Activated T-cell treated with anti-CD3 and anti-CD28 coated beads for 4 hours (primary cell): Measurements from ENCODE around the gene FMNL2.

Source experiments
- DNase-seq: peaks from one replicate; pipeline ENCODE4 v3.0.0-alpha.2; 2020

The FMNL2 gene

GRCh38 chr2:152342259-152343046, 7.5 kb downstream of the FMNL2 start:
- DNase-seq, result no peak

DNA sequence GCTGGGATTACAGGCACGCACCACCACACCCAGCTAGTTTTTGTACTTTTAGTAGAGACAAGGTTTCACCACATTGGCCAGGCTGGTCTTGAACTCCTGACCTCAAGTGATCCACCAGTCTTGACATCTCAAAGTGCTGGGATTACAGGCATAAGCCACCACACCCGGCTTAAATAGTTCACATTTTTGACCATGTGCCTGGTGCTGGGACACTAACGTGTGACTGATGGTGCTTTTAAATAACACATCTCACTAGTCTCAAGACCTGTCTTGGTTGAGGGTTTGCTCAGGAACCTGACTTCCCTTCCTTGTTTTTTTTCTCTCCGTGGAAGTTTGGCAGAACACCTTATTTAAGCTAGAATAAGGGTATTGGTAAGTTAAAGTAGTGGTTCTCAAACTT, 8.5 kb downstream of the FMNL2 start:
- DNase-seq, result no peak

DNA sequence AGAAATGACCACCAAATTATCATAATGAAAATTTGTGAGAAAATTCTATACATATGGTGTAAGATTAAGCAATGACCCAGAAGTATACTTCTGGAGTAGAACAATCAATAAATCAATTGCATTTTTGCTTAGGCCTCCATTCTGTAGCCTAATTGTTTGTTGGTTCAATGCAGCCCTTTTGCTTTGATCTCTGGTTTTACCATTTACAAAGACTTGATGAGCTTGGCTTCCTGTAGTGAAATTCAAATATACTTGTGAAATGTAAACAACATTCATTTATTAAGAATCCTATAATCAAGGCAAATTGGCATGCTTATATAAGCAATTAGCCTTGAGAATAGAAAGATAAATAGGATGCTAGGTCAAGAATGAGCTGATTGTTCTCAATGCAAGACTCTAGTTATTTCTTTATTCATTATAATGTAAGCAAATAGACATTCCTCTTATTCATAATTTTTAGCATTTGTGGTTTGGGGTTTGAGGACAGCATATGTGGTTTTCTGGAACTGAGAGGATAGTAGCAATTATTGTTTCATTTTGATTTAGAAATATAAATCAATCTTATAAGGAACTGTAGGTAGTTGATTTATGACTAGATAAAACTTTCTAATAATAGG, 9.7 kb downstream of the FMNL2 start:
- no peak for DNase-seq

DNA sequence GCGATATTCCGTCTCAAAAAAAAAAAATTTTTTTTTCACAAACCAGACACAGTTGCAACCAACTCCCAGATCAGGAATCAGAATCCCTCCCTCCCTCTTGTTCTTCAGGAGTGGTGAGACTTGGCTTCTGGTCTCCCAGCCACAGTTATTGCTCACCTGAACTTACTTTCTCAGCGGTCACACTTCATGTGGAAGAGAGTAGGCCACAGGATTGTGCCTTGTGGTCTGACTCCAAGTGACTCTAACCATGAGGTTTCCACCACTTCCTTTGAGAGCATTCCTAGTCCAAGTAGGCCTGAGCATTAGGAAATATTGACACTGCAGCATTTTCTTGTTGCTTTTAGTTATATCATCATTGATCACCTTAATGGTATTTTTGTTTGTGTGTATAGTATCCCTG, 12.1 kb downstream of the FMNL2 start:
- no peak for DNase-seq

GRCh38 chr2:152348388-152348787, 13.4 kb downstream of the FMNL2 start:
- no peak for DNase-seq

GRCh38 chr2:152349416-152349815, 14.4 kb downstream of the FMNL2 start:
- DNase-seq, result no peak

- DNase-seq, result no peak
Observed at GRCh38 chr2:152350155-152350679, 15.2 kb downstream of the FMNL2 start.

GRCh38 chr2:152352616-152353015, 17.6 kb downstream of the FMNL2 start:
- DNase-seq, result no peak

DNA sequence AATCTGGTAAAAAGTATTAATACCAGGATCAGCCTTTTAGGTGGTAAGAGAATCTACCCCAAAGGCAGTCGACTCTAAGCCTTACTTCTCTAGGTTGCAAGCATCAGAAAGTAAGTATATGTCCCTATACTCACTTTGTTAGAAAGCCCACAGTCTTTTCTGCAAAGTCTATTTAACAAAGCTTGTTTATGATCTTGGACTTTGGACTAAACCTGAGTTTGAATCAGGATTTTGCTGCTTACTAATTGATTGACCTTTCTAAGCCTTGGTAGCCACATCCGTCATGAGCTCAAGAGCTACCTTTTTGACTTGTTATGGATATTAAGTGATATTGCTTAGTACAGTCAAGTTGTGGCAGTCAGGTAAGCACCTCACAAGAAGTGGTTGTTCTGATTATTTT, 18.4 kb downstream of the FMNL2 start:
- no peak for DNase-seq

- no peak for DNase-seq
Observed at GRCh38 chr2:152354069-152354755, 19.2 kb downstream of the FMNL2 start.

DNA sequence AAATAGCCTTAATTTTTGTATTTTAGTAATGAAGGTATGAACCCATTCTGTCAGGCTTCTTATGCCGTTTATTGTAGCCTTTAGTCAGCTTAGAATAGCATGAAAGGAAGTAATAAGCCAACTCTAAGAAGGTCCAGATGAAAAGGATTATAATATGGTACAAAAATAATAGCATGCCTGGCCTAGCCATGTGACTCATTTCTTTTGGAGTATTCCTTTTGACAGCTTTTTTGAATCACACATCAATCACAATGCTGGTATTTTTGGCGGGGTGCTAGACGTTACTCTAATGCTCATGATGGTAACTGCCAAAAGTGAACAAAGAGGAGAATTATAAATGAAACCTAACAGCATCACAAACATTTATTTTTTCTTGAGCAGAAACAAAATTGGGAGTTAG, 19.9 kb downstream of the FMNL2 start:
- DNase-seq, result no peak

DNA sequence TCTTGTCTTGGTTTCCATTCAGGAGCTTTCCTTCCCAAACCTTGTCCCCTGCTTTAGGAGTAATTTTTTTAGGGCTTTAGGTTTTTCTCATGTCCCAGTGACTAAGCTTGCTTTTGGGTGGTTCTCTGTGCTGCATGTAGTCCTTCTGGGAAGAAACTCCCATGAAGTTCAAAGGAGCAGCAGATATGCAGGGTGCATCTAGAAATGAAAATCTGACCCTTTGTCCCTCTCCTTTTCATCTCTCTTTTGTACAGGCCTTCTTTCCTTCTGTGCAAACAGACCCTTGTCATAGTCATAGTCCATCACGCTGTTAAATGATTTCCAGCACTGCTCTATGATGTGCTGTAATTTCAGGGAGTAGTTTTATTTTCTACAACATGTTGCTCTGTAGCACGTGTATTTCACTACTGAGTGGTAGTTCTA, 20.4 kb downstream of the FMNL2 start:
- no peak for DNase-seq

- no peak for DNase-seq
Observed at GRCh38 chr2:152359573-152360363, 24.8 kb downstream of the FMNL2 start.

DNA sequence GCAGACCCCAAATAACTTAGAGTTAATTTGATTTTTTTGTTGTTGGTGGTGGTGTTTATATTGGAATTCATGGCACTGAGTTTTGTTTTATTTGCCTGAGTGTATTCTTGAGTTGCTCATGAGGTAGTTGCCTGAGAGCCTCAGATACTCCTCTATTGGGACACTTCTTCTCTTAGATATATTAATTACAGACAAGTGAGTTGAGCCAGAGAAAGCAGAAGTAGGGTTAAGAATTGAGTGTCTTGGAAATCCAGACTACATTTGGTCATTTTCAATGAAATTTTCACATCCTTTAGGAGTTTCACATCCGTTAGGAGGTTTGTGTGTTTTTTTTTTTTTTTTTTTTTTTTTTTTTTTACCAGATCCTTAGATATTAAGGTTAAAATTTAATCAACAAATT, 29.0 kb downstream of the FMNL2 start:
- DNase-seq, result no peak

GRCh38 chr2:152367547-152368390, 32.8 kb downstream of the FMNL2 start:
- DNase-seq, result no peak

DNA sequence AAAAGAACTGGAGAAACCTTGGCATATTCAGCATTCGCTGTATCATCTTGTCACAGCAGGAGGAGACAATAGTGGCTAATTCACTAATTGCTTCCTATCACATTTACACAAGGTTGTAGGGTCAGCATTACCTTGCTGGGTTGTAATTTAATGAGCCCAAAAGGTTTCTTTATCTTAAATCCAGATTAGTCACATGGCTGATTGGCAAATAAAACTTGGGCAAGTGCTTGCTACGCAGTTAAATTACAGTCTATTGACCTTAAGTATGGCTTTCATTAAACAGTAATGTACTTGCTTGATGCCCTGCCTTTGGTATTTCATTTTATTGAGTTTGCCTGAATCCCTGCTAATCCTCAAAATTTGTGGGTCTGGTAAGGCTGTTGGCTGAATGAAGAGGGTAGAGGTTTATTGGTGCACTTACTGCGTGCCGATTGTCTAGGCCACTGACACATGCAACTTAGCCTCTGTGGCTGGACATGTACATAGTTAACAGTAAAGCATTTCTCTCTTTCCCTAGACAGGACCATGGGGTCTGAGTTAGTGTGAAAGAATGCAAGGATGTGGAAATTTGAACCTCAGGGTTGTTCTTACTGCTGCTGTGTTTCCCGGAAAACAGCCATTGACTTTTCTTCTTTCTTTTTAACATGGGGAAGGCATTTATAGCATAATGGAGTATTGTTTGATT, 34.3 kb downstream of the FMNL2 start:
- no peak for DNase-seq

DNA sequence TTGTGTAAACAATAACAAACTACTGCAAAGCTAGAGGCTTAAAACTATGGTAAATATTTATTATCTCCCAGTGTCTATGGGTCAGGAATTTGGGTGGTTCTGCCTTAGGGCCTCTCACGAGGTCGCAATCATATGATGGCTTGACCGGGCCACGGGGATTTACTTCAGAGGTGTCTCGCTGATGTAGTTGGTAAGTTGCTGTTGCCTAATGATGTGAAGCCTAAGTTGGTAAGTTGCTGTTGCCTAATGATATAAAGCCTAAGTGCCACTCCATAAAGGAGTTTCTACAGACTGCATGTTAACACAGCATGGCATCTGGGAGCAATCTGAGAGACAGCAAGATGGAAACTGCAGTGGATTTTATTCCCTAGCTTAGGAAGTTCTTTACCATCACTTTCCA, 35.8 kb downstream of the FMNL2 start:
- no peak for DNase-seq

DNA sequence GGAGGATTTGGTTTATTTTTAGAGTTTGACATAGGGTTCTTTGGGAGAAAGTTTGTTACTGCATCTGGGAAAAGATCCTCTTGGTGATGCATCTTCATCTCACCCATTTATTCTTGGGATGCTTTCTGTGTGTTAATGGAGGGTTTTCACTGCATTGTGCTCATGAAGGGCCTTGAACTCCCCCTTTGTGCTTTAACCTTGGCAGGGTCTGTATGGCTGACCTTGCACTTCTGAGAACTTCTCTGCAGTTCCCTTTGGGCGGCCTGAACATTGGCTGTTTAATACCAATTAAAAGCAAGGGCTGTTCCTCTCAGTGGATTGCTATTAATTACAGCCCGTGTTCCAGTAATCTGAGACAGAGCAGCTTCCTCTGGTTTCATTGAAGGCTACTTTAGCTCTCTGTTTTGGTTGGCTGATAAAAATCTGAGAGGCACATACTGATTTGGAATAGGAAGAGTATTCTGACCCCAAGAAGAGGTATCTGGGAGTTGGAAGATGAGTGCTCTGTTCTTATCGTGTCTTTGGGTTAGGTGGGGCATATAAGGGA, 37.5 kb downstream of the FMNL2 start:
- DNase-seq, result no peak

- DNase-seq, result no peak
Observed at GRCh38 chr2:152375174-152375573, 40.2 kb downstream of the FMNL2 start.

GRCh38 chr2:152376385-152376784, 41.4 kb downstream of the FMNL2 start:
- no peak for DNase-seq

DNA sequence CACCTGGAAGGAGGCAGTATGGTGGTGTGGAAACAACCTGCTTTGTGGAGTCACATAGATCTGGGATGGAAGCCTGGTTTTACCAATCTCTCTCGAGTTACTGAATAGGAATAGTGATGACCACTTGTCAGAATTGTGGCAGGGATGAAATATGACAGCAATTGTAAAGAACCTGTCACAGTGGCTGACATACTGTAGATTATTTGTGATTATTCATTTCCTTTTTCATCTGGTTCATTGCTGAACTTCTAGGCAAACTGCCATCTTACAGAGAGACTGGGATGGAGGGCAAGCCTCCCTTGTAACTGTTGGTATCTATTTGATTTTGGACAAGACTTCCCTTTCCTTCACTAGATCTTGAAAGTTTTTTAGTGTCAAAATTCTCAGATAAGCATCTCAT, 42.0 kb downstream of the FMNL2 start:
- DNase-seq, result no peak
